ENCODE results near the gene ASMT. TPM values are rescaled to one million over a fixed set of nuclear protein-coding genes. Genes with fewer than 3 reads are reported as not detected.

The ASMT gene
- total and polyA plus RNA-seq, 7 donors = 0.22 TPM; not detected in 6

GRCh38 chrX:1593286-1594271 lies 21.3 kb upstream of the ASMT start:
- no peaks in the 10 kb centered on the region for H3K9me3 ChIP-seq
- intact Hi-C loops (cut with DNase I) = loop anchor here (5.0 to 10.0 kb wide), 5 partner anchors 201 to 1209 kb away; partner anchors contain the start of genes DHRSX, PPP2R3B, SLC25A6 and ZBED1
- DNase-seq = no peak
- peak overlapping the region in 3 of 4 donors; percentile 79 to 99 (median 89) for H3K4me3 ChIP-seq
- no peaks in the 10 kb centered on the region for H3K27me3 ChIP-seq
- H3K4me1 ChIP-seq = peaks cover 0 to 32% (median 23%) of the 10 kb centered on the region in 4 donors
- WGBS, 2 donors = 89 to 91% methylated on average over 60 of the region's 60 CpGs
- no peak overlapping the region for H3K27ac ChIP-seq
- H3K36me3 ChIP-seq = peaks cover 29 to 51% (median 40%) of the 10 kb centered on the region in 4 donors
- TF ChIP-seq EP300 (IDR thresholded peaks at IDR 0.05) (no peak), POLR2AphosphoS5 (IDR thresholded peaks at IDR 0.05) (no peak), POLR2A (IDR thresholded peaks at IDR 0.05) (no peak), CTCF (IDR thresholded peaks at IDR 0.05) (no peak)

- no peaks in the 10 kb centered on the region for H3K9me3 ChIP-seq
- H3K4me1 ChIP-seq = peaks cover 0 to 32% (median 23%) of the 10 kb centered on the region in 4 donors
- no peak for DNase-seq
- no peak overlapping the region for H3K4me3 ChIP-seq
- no peak overlapping the region for H3K27ac ChIP-seq
- intact Hi-C loops (cut with DNase I) = loop anchor here (10.0 kb wide), 3 partner anchors 601 to 1211 kb away; partner anchors contain the start of gene PPP2R3B
- H3K36me3 ChIP-seq = peaks cover 47 to 72% (median 59%) of the 10 kb centered on the region in 4 donors
- TF ChIP-seq EP300 (IDR thresholded peaks at IDR 0.05) (no peak), CTCF (IDR thresholded peaks at IDR 0.05) (no peak), POLR2AphosphoS5 (IDR thresholded peaks at IDR 0.05) (no peak)
- H3K27me3 ChIP-seq = no peaks in the 10 kb centered on the region
- WGBS, 2 donors = 93 to 94% methylated on average over 17 of the region's 17 CpGs
Observed at GRCh38 chrX:1595711-1596060, 19.2 kb upstream of the ASMT start.

- peaks cover 58 to 84% (median 71%) of the 10 kb centered on the region in 4 donors for H3K36me3 ChIP-seq
- DNase-seq = no peak
- H3K9me3 ChIP-seq = no peaks in the 10 kb centered on the region
- TF ChIP-seq EP300 (IDR thresholded peaks at IDR 0.05) (no peak), POLR2AphosphoS5 (IDR thresholded peaks at IDR 0.05) (no peak), CTCF (IDR thresholded peaks at IDR 0.05) (no peak), POLR2A (IDR thresholded peaks at IDR 0.05) (no peak)
- H3K27me3 ChIP-seq = no peaks in the 10 kb centered on the region
- no peak overlapping the region for H3K27ac ChIP-seq
- peaks cover 0 to 32% (median 23%) of the 10 kb centered on the region in 4 donors for H3K4me1 ChIP-seq
- 89 to 91% methylated on average over 26 to 30 of the region's 30 CpGs for WGBS, 2 donors
- H3K4me3 ChIP-seq = no peak overlapping the region
- intact Hi-C loops (cut with DNase I) = loop anchor here (10.0 kb wide), 3 partner anchors 602 to 1212 kb away; partner anchors contain the start of gene PPP2R3B
Observed at GRCh38 chrX:1596676-1597344, 18.0 kb upstream of the ASMT start.

GRCh38 chrX:1597345-1598020 lies 17.4 kb upstream of the ASMT start:
- no peak for DNase-seq
- Histone ChIP-seq H3K36me3 (peaks cover 65 to 90% (median 76%) of the 10 kb centered on the region in 4 donors), H3K27me3 (no peaks in the 10 kb centered on the region), H3K9me3 (no peaks in the 10 kb centered on the region), H3K4me3 (no peak overlapping the region), H3K4me1 (peaks cover 0 to 26% (median 19%) of the 10 kb centered on the region in 4 donors), H3K27ac (no peak overlapping the region)
- WGBS, 2 donors = 92 to 97% methylated on average over 25 of the region's 25 CpGs
- intact Hi-C loops (cut with DNase I) = loop anchor here (10.0 kb wide), 3 partner anchors 603 to 1213 kb away; partner anchors contain the start of gene PPP2R3B
- TF ChIP-seq EP300 (IDR thresholded peaks at IDR 0.05) (no peak), POLR2A (IDR thresholded peaks at IDR 0.05) (no peak), POLR2AphosphoS5 (IDR thresholded peaks at IDR 0.05) (no peak), CTCF (IDR thresholded peaks at IDR 0.05) (no peak)

All from sigmoid colon (tissue), 7 donors.